Astrocyte of the cerebellum (primary cell): ENCODE data around the gene KDSR.

Source experiments
- DNase-seq: peaks from one replicate; pipeline ENCODE4 v3.0.0-alpha.2; 2011; ENCODE audit warnings: low read depth
- H3K4me3 ChIP-seq: 2 replicates; pipeline ENCODE4 v1.5.1; 2011; ENCODE audit warnings: mild to moderate bottlenecking, low read depth, low read length, moderate library complexity
- in situ Hi-C: cut with HindIII; loops from 2 replicates; pipeline ENCODE4 v1.10.0; 2017; ENCODE audit warnings: low sequenced_read_pairs
- TF ChIP-seq, protein P1 (sequence below): IDR thresholded peaks from 2 replicates; pipeline ENCODE4 v1.5.1; 2012; ENCODE audit warnings: low read length, low read depth, moderate library complexity, mild to moderate bottlenecking; ENCODE audit errors: missing control alignments

KDSR gene

DNA sequence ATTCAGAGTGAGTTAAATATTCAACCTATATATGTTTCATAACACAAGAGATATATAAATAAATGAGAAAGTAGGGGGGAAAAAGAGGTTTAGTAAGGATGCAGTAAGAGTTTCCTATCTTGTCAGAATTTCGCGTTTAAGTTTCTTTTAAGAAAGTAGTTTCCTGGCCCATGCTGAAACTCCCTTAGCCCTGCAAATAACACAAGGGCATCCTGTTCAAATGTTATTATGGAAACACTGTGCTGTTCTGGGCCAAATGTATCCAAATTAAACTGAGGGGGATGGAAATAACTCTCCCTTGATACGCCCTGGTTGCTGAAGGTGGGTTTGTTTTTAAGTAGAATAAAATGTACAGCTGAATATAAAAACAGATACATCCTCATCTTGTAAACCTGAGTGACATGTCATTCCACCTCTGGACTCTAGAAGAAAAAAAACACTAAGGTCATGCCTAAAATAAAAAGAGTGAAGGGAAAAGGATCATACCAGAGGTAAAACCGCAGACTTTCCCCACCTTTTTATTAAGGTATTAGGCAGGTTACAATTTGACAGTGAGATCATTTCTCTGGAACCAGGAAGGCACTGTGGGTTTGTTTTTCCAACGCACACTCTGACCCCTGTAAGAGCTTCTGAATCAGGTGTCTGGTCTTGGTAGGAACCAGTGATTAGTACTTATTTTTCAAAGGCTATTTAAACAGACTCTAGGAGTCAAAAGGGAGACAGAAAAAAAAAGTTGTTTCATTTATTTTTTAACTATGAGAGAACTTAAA, 64.2 kb downstream of the KDSR start:
- no peak for DNase-seq
- H3K4me3 ChIP-seq, result no peak overlapping the region
- in situ Hi-C loops, result no loop called here
- TF ChIP-seq, protein P1, sequence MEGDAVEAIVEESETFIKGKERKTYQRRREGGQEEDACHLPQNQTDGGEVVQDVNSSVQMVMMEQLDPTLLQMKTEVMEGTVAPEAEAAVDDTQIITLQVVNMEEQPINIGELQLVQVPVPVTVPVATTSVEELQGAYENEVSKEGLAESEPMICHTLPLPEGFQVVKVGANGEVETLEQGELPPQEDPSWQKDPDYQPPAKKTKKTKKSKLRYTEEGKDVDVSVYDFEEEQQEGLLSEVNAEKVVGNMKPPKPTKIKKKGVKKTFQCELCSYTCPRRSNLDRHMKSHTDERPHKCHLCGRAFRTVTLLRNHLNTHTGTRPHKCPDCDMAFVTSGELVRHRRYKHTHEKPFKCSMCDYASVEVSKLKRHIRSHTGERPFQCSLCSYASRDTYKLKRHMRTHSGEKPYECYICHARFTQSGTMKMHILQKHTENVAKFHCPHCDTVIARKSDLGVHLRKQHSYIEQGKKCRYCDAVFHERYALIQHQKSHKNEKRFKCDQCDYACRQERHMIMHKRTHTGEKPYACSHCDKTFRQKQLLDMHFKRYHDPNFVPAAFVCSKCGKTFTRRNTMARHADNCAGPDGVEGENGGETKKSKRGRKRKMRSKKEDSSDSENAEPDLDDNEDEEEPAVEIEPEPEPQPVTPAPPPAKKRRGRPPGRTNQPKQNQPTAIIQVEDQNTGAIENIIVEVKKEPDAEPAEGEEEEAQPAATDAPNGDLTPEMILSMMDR, result no peak

DNA sequence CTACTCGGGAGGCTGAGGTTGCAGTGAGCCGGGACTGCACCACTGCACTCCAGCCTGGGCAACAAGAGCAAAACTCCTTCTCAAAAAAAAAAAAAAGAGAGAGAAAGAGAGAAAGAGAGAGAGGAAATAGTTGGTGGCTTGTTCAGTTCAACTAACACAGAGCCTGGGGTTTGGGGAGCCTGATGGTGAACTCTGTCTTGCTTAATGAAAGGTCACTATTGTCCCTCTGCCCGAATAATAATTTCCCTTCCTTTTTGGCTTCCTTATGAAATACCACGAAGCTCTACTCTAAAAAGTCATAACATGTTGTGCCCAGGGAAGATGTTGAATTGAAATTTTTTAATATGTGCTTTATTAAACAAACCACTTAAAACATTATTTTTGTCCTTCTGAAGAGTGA, 64.8 kb downstream of the KDSR start:
- TF ChIP-seq, protein P1, result no peak
- DNase-seq, result no peak
- no peak overlapping the region for H3K4me3 ChIP-seq
- in situ Hi-C loops, result no loop called here

DNA sequence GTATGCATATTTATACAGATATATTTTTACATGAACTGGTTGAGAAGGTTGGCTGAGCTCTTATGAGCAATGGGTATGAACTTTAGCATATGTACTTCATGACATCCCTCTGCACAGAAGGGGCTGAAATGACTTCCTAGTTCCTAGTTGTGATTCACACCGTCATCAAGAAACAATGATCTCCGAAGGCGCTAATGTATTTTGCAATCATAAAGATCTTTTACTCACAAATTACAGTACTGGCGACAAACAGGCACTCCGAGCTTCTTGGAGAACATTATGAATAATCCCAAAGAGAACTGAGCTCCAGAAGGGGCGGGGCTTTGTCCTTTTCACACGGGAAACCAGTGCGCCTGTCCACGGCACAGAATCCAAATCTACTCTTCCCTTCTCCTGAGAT, 65.6 kb downstream of the KDSR start:
- in situ Hi-C loops, result no loop called here
- TF ChIP-seq, protein P1, result no peak
- H3K4me3 ChIP-seq, result no peak overlapping the region
- no peak for DNase-seq

DNA sequence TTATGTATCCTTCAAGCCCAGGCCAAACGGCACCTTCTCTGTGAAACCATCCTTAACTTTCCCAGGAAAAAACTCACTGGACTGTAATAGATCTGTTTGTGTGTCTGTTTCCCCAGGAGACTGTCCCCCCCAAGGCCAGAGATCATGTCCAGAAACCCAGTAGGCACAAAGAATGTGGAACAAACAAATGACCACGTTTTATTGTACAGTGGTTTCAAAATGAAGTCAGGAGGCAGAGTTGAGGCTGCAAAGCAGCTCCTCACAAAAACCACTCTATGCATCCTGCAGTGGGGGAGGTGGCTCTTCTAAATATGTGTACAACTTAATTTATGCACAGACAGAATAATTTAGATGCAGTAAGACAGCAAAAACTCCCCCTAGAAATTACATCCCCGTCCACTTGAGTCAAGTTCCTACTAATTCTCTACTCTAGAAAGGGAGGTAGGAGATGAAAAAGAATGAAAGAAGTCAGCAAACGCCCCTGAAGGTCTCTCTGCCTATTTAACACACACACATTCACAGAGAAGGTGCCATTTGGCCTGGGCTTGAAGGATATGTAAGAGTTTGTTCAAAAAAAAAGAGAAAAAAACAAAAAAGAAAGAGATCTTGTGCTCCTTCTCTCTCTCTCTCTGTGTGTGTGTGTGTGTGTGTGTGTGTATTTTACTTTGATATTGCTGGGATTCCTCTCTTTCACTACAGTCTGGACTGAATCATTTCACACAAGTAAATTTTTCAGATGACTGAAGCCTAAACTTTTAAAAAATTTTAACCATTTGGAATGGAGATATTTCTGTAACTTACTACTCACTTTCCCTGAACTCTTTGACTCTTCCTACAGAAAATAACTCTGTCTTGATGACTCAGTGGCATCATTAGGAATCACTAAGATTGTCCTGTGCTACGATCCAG, 66.9 kb downstream of the KDSR start:
- no peak for DNase-seq
- no peak overlapping the region for H3K4me3 ChIP-seq
- in situ Hi-C loops, result no loop called here
- TF ChIP-seq, protein P1, result no peak

DNA sequence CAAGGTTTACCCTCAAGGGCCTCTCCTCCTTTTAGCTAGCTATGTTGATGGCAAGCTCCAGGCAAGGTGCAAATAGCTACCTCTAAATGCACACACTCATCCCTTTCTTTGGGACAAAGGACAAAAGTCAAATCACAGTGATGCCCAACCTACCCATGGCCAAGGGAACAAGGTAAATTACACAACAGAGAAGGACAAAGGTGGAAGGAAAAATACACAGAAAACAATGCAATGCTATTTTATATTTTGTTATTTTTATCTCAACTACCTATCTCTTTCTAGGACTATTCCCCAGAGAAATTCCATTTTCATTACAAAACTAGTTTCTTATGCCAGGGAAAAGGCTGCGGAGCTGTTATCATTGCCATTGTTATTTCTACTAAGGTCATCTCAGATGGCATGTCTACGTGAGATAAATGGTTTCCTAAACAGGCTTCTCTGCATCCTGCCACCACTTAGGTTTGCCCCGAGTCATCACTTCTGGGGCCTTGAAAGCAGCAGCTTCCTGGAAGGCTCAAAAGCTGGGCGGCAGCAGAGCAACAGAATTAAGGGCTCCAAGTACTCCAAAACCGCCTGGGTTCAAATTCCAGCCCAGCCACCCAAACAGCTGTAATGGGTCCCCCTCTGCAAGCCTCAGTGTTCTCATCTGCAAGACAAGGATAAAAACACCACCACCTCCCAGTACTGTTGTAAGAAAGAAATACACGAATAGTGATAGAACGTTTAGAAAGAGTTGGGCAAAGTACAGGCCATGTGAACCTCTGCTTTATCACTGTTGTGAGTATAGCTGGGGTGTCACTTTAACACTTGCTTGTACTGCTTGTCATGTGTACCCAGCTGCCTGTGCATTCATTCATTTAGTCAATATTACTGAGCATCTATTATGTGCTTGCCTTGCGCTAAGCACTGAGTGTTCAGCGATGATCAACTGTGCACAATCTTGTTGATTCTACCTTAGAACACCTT, 68.3 kb downstream of the KDSR start:
- H3K4me3 ChIP-seq, result no peak overlapping the region
- no peak for DNase-seq
- in situ Hi-C loops, result no loop called here
- TF ChIP-seq, protein P1, result no peak
